IPS-11a (cell line): ENCODE results near the gene KNDC1.

Experiments used
- H3K4me3 ChIP-seq: one replicate; pipeline ENCODE4 v1.5.1; 2013; ENCODE audit warnings: low read depth, low read length, control low read depth

Gene KNDC1

GRCh38 chr10:133187906-133188681, 28.1 kb downstream of the KNDC1 start:
- H3K4me3 ChIP-seq: no peak overlapping the region

GRCh38 chr10:133189256-133189655, 29.2 kb downstream of the KNDC1 start:
- no peak overlapping the region for H3K4me3 ChIP-seq

- no peak overlapping the region for H3K4me3 ChIP-seq
These were observed 29.7 kb downstream of the KNDC1 start for GRCh38 chr10:133189726-133190125.

- H3K4me3 ChIP-seq: no peak overlapping the region
These were observed 30.2 kb downstream of the KNDC1 start for GRCh38 chr10:133190225-133190624.

GRCh38 chr10:133191651-133192050, 31.6 kb downstream of the KNDC1 start:
- no peak overlapping the region for H3K4me3 ChIP-seq

- H3K4me3 ChIP-seq: no peak overlapping the region
These were observed 34.1 kb downstream of the KNDC1 start for GRCh38 chr10:133194151-133194550.

GRCh38 chr10:133195096-133195495, 35.1 kb downstream of the KNDC1 start:
- no peak overlapping the region for H3K4me3 ChIP-seq

GRCh38 chr10:133195611-133196010, 35.6 kb downstream of the KNDC1 start:
- no peak overlapping the region for H3K4me3 ChIP-seq

- no peak overlapping the region for H3K4me3 ChIP-seq
These were observed 36.3 kb downstream of the KNDC1 start for GRCh38 chr10:133196221-133196915.

GRCh38 chr10:133196936-133197758, 37.1 kb downstream of the KNDC1 start:
- H3K4me3 ChIP-seq: no peak overlapping the region

- H3K4me3 ChIP-seq: no peak overlapping the region
These were observed 37.8 kb downstream of the KNDC1 start for GRCh38 chr10:133197786-133198185.

- no peak overlapping the region for H3K4me3 ChIP-seq
These were observed 38.2 kb downstream of the KNDC1 start for GRCh38 chr10:133198206-133198605.

- H3K4me3 ChIP-seq: no peak overlapping the region
These were observed 38.8 kb downstream of the KNDC1 start for GRCh38 chr10:133198621-133199487.

- no peak overlapping the region for H3K4me3 ChIP-seq
These were observed 39.5 kb downstream of the KNDC1 start for GRCh38 chr10:133199488-133199885.

- H3K4me3 ChIP-seq: no peak overlapping the region
These were observed 40.1 kb downstream of the KNDC1 start for GRCh38 chr10:133199992-133200611.

- no peak overlapping the region for H3K4me3 ChIP-seq
These were observed 40.6 kb downstream of the KNDC1 start for GRCh38 chr10:133200621-133201031.

GRCh38 chr10:133201151-133201947, 41.3 kb downstream of the KNDC1 start:
- no peak overlapping the region for H3K4me3 ChIP-seq

- H3K4me3 ChIP-seq: no peak overlapping the region
These were observed 42.1 kb downstream of the KNDC1 start for GRCh38 chr10:133201948-133202725.
